Natural killer cell (primary cell): Measurements from ENCODE around the gene KCTD3. TPM values are rescaled to one million over a fixed set of nuclear protein-coding genes. Genes with fewer than 3 reads are reported as not detected.

Source experiments
- ATAC-seq, 3 donors: fragments of 150-1000 bp in 2 of 3; fragments of 200-7000 bp in 1 of 3; cut with Tn5 transposase; 1 replicate in 1 of 3; 2 replicates in 2 of 3; pipeline ENCODE4 v1.10.0; 2021; ENCODE audit warnings: mild to moderate bottlenecking in 2 of 3, moderate library complexity in 2 of 3
- DNase-seq, 2 donors: peaks; one replicate each; pipeline versions ENCODE4 v3.0.0 to v3.0.0-alpha.2; 2013 to 2021; ENCODE audit warnings: mixed read lengths in 1 of 2
- H3K27ac ChIP-seq: one replicate; pipeline ENCODE4 v1.5.1; 2013; ENCODE audit warnings: mild to moderate bottlenecking, low read length
- H3K27me3 ChIP-seq: one replicate; pipeline ENCODE4 v1.6.1; 2013; ENCODE audit warnings: low read length; ENCODE audit not compliant: control insufficient read depth, insufficient read depth
- H3K36me3 ChIP-seq: one replicate; pipeline ENCODE4 v1.6.1; 2013; ENCODE audit warnings: low read length; ENCODE audit not compliant: control insufficient read depth, insufficient read depth
- H3K4me1 ChIP-seq: one replicate; pipeline ENCODE4 v1.6.1; 2013; ENCODE audit warnings: low read length; ENCODE audit not compliant: control insufficient read depth, insufficient read depth
- H3K4me3 ChIP-seq: one replicate; pipeline ENCODE4 v1.5.1; 2013; ENCODE audit warnings: low read length
- H3K9me3 ChIP-seq: one replicate; pipeline ENCODE4 v1.6.1; 2013; ENCODE audit warnings: low read length; ENCODE audit not compliant: control insufficient read depth, insufficient read depth
- H3K27ac Mint-ChIP-seq, 2 donors: one replicate each; pipeline ENCODE4 v1.8.0; 2022; ENCODE audit warnings: mild to moderate bottlenecking in 2 of 2, mixed read lengths in 2 of 2, moderate library complexity in 1 of 2
- H3K27me3 Mint-ChIP-seq, 2 donors: one replicate each; pipeline ENCODE4 v1.8.0; 2022; ENCODE audit warnings: low read depth in 2 of 2, mixed read lengths in 2 of 2
- H3K36me3 Mint-ChIP-seq: one replicate; pipeline ENCODE4 v1.8.0; 2022; ENCODE audit warnings: mixed read lengths
- H3K4me1 Mint-ChIP-seq, 2 donors: one replicate each; pipeline ENCODE4 v1.8.0; 2022; ENCODE audit warnings: mixed read lengths in 2 of 2
- H3K4me3 Mint-ChIP-seq: one replicate; pipeline ENCODE4 v1.8.0; 2022; ENCODE audit warnings: mild to moderate bottlenecking, moderate library complexity, mixed read lengths
- H3K9me3 Mint-ChIP-seq, 2 donors: one replicate each; pipeline ENCODE4 v1.8.0; 2022; ENCODE audit warnings: mixed read lengths in 2 of 2
- WGBS: methylation state at CpG from one replicate; pipeline ENCODE4 v1.1.7; 2013; ENCODE audit warnings: missing lambda C conversion rate; ENCODE audit not compliant: insufficient coverage; 5-methylcytosine and 5-hydroxymethylcytosine counted together
- intact Hi-C: fragments of 100-400 bp; cut with micrococcal nuclease; formaldehyde crosslinking; loops from one replicate; pipeline ENCODE4 v1.14.2; 2022
- total RNA-seq, 4 donors: library from RNA; stranded (reverse); fragments of 120-200 nt in 1 of 4; gene quantifications; one replicate each; pipeline versions ENCODE4 v1.2.3 to v1.2.4, GENCODE V29; 2013 to 2022
- TF ChIP-seq, protein P1 (sequence below): fragments of 200-600 bp; IDR thresholded peaks from one replicate; pipeline ENCODE4 v1.8.0; 2022; ENCODE audit warnings: antibody characterized with exemption

The KCTD3 gene
- total RNA-seq, 3 donors from 2014 or later (not counting 1 experiment from before 2014, with no cell fraction given), result 2.1 to 4.5 (median 3.1) TPM

DNA sequence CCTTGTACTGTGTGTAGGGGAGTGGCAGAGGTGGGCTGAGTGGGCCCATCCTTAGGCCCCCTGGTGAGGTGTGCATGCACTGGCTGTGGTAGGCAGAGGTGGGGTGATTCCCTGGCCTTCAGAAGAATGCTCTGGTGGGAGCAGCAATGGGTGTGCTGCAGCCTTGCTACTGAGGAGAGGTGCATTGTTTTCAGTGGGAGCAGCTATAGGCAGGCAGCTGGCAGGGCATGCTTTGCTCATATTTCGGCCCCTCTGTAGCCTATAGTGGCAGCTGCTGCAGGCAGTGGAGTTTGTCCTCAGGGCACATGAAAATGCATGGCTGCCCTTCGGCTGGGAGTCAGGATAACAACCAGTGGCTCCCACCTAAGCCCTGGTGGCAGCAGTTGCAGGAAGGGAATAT lies 10.1 kb upstream of the KCTD3 start:
- Histone ChIP-seq H3K27ac (no peak overlapping the region), H3K4me3 (no peak overlapping the region), H3K36me3 (no peaks in the 10 kb centered on the region), H3K27me3 (no peaks in the 10 kb centered on the region), H3K4me1 (no peaks in the 10 kb centered on the region), H3K9me3 (peaks cover 12% of the 10 kb centered on the region)
- ATAC-seq, result no peak
- intact Hi-C loops, result no loop called here
- DNase-seq, result no peak
- no peak overlapping the region for H3K27ac Mint-ChIP-seq
- no peaks in the 10 kb centered on the region for H3K27me3 Mint-ChIP-seq
- no peaks in the 10 kb centered on the region for H3K4me1 Mint-ChIP-seq
- 75% methylated on average over 2 of the region's 2 CpGs for WGBS
- TF ChIP-seq, protein P1, sequence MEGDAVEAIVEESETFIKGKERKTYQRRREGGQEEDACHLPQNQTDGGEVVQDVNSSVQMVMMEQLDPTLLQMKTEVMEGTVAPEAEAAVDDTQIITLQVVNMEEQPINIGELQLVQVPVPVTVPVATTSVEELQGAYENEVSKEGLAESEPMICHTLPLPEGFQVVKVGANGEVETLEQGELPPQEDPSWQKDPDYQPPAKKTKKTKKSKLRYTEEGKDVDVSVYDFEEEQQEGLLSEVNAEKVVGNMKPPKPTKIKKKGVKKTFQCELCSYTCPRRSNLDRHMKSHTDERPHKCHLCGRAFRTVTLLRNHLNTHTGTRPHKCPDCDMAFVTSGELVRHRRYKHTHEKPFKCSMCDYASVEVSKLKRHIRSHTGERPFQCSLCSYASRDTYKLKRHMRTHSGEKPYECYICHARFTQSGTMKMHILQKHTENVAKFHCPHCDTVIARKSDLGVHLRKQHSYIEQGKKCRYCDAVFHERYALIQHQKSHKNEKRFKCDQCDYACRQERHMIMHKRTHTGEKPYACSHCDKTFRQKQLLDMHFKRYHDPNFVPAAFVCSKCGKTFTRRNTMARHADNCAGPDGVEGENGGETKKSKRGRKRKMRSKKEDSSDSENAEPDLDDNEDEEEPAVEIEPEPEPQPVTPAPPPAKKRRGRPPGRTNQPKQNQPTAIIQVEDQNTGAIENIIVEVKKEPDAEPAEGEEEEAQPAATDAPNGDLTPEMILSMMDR, result no peak
- no peak overlapping the region for H3K4me3 Mint-ChIP-seq
- H3K9me3 Mint-ChIP-seq, result peaks cover 3 to 8% of the 10 kb centered on the region in 2 donors
- no peaks in the 10 kb centered on the region for H3K36me3 Mint-ChIP-seq

DNA sequence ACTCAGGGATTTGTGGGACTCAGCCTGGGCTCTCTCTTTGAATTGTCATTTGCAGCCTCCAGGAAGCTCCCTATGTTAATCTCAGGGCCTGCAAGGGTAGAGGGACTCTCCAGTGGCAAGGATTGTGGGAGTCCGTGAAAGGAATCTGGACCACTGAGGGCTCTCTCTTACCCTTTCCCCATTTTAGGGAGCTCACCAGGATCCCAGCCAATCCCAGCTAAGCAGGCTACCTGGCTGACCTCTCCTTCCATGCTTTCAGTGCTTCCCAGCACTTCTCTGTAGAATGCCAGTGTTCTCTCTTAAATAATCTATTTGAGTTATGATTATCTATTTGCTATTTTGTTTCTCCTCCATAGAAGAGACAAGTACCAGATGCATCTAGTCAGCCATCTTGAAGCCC lies 9.6 kb upstream of the KCTD3 start:
- Histone ChIP-seq H3K27me3 (no peaks in the 10 kb centered on the region), H3K36me3 (no peaks in the 10 kb centered on the region), H3K4me3 (no peak overlapping the region), H3K9me3 (peaks cover 12% of the 10 kb centered on the region), H3K4me1 (no peaks in the 10 kb centered on the region), H3K27ac (no peak overlapping the region)
- H3K36me3 Mint-ChIP-seq, result no peaks in the 10 kb centered on the region
- DNase-seq (no peak), ATAC-seq (no peak)
- H3K4me3 Mint-ChIP-seq, result no peak overlapping the region
- TF ChIP-seq, protein P1, result no peak
- H3K27me3 Mint-ChIP-seq, result peaks cover 0 to under 1% of the 10 kb centered on the region in 2 donors
- WGBS, result 93% methylated on average over 1 of the region's 1 CpG
- peaks cover 3 to 8% of the 10 kb centered on the region in 2 donors for H3K9me3 Mint-ChIP-seq
- intact Hi-C loops, result no loop called here
- no peak overlapping the region for H3K27ac Mint-ChIP-seq
- H3K4me1 Mint-ChIP-seq, result no peaks in the 10 kb centered on the region

DNA sequence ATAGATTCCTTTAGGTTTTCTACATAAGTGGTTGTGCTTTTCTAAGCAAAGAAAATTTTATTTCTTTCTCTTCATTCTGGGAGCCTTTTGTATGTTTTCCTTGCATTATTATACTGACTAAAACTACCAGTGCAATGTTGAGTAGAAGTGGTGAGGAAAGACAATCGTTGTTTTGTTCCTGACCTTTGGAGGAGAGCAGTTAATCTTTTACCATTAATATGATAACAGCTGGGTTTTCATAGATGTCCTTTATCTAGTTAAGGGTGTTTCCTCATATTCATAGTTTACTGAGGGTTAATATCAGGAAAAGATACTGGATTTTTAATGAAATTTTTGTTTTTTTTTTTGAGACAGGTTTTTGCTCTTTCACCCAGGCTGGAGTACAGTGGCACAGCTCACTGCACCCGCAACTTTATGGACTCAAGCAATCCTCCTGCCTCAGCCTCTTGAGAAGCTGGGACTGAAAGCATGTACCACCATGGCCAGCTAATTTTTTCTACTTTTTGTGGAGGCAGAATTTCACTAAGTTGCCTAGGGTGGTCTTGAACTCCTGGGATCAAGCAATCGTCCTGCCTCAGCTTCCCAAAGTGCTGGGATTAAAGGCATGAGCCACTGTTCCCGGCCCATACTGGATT lies 9.0 kb upstream of the KCTD3 start:
- Mint-ChIP-seq H3K9me3 (peaks cover 8 to 12% of the 10 kb centered on the region in 2 donors), H3K4me1 (no peaks in the 10 kb centered on the region), H3K27ac (no peak overlapping the region), H3K27me3 (peaks cover 0 to 5% of the 10 kb centered on the region in 2 donors), H3K36me3 (no peaks in the 10 kb centered on the region), H3K4me3 (no peak overlapping the region)
- TF ChIP-seq, protein P1, result no peak
- H3K4me1 ChIP-seq, result no peaks in the 10 kb centered on the region
- peaks cover 12% of the 10 kb centered on the region for H3K9me3 ChIP-seq
- no peak for DNase-seq
- H3K36me3 ChIP-seq, result no peaks in the 10 kb centered on the region
- WGBS, result 90% methylated on average over 3 of the region's 4 CpGs
- no peak overlapping the region for H3K4me3 ChIP-seq
- no peak for ATAC-seq
- H3K27ac ChIP-seq, result no peak overlapping the region
- intact Hi-C loops, result no loop called here
- no peaks in the 10 kb centered on the region for H3K27me3 ChIP-seq
